HCT116 (cell line): ENCODE measurements around the gene PDE9A.

Source experiments
- CEBPB ChIP-seq: IDR thresholded peaks from 2 replicates; pipeline ENCODE4 v1.6.1; 2012; ENCODE audit warnings: low read depth
- CTCF ChIP-seq, 3 experiments: fragments of 200-600 bp in 1 of 3; sonication (generic) in 1 of 3; IDR thresholded peaks in 2 of 3; conservative IDR thresholded peaks in 1 of 3; 2 replicates each; pipeline ENCODE4 v1.5.1; 2012 to 2017; ENCODE audit warnings: low read depth in 2 of 3, low read length in 2 of 3, antibody characterized with exemption in 1 of 3, borderline replicate concordance in 1 of 3, control low read depth in 1 of 3, mild to moderate bottlenecking in 1 of 3, mixed read lengths in 1 of 3, mixed run types in 1 of 3, moderate library complexity in 1 of 3; ENCODE audit not compliant: insufficient read depth in 1 of 3
- FOSL1 ChIP-seq: IDR thresholded peaks from 2 replicates; pipeline ENCODE4 v1.6.1; 2012; ENCODE audit warnings: low read depth
- POLR2A ChIP-seq: IDR thresholded peaks from 2 replicates; pipeline ENCODE4 v1.7.0; 2011; ENCODE audit warnings: borderline replicate concordance; ENCODE audit not compliant: insufficient read depth, insufficient read length; ENCODE audit errors: extremely low read depth

- TF ChIP-seq POLR2A (no peak), CTCF (IDR thresholded peaks at IDR 0.05 in 2 of 3, conservative IDR thresholded peaks at IDR 0.05 in 1 of 3; ENCODE audit: borderline replicate concordance in 1 of 3, insufficient read depth in 1 of 3, low read depth in 2 of 3, low read length in 2 of 3) (no peak), FOSL1 (no peak), CEBPB (no peak)
Measured at GRCh38 chr21:42766739-42767560, 113.5 kb downstream of the PDE9A start.
